Measurements from ENCODE around the gene TRIO. TPM values are rescaled to one million over a fixed set of nuclear protein-coding genes. Genes with fewer than 3 reads are reported as not detected.

TRIO gene
- total RNA-seq, 4 donors from 2014 or later: 290 to 370 (median 346) TPM

GRCh38 chr5:14188778-14189177 is 45.6 kb downstream of the TRIO start:
- Histone ChIP-seq H3K27me3 (no peaks in the 10 kb centered on the region), H3K4me3 (no peak overlapping the region), H3K4me1 (peaks cover 0 to 82% (median 22%) of the 10 kb centered on the region in 4 donors), H3K9me3 (no peaks in the 10 kb centered on the region), H3K27ac (no peak overlapping the region), H3K36me3 (no peaks in the 10 kb centered on the region)
- TF ChIP-seq CTCF (IDR thresholded peaks at IDR 0.05) (no peak), EP300 (IDR thresholded peaks at IDR 0.05) (no peak), POLR2A (IDR thresholded peaks at IDR 0.05) (no peak)
- WGBS, 2 donors: 96 to 98% methylated on average over 4 of the region's 4 CpGs
- no peak for DNase-seq (ENCODE audit: low spot score in 2 of 2)

GRCh38 chr5:14189680-14190079 is 46.5 kb downstream of the TRIO start:
- Histone ChIP-seq H3K27me3 (no peaks in the 10 kb centered on the region), H3K4me3 (no peak overlapping the region), H3K9me3 (no peaks in the 10 kb centered on the region), H3K36me3 (no peaks in the 10 kb centered on the region), H3K4me1 (peaks cover 0 to 73% (median 23%) of the 10 kb centered on the region in 4 donors), H3K27ac (peak overlapping the region in 2 of 4 donors; percentile 41 to 77)
- TF ChIP-seq EP300 (IDR thresholded peaks at IDR 0.05): no peak
- TF ChIP-seq CTCF (IDR thresholded peaks at IDR 0.05): no peak
- no peak for TF ChIP-seq POLR2A (IDR thresholded peaks at IDR 0.05)
- DNase-seq (ENCODE audit: low spot score in 2 of 2): no peak
- 66 to 81% methylated on average over 4 of the region's 4 CpGs for WGBS, 2 donors

GRCh38 chr5:14190194-14191164 is 47.3 kb downstream of the TRIO start:
- Histone ChIP-seq H3K27ac (peak overlapping the region in 2 of 4 donors; percentile 41 to 77), H3K9me3 (no peaks in the 10 kb centered on the region), H3K36me3 (no peaks in the 10 kb centered on the region), H3K4me3 (no peak overlapping the region), H3K4me1 (peaks cover 0 to 68% (median 22%) of the 10 kb centered on the region in 4 donors), H3K27me3 (no peaks in the 10 kb centered on the region)
- TF ChIP-seq EP300 (IDR thresholded peaks at IDR 0.05): no peak
- TF ChIP-seq CTCF (IDR thresholded peaks at IDR 0.05): no peak
- TF ChIP-seq POLR2A (IDR thresholded peaks at IDR 0.05): no peak
- 57 to 64% methylated on average over 13 of the region's 13 CpGs for WGBS, 2 donors
- DNase-seq (ENCODE audit: low spot score in 2 of 2): no peak

- no peaks in the 10 kb centered on the region for H3K9me3 ChIP-seq
- 54 to 55% methylated on average over 3 of the region's 3 CpGs for WGBS, 2 donors
- no peaks in the 10 kb centered on the region for H3K27me3 ChIP-seq
- H3K4me1 ChIP-seq: peaks cover 0 to 59% (median 17%) of the 10 kb centered on the region in 4 donors
- no peak for DNase-seq (ENCODE audit: low spot score in 2 of 2)
- no peak for TF ChIP-seq EP300 (IDR thresholded peaks at IDR 0.05)
- no peak for TF ChIP-seq POLR2A (IDR thresholded peaks at IDR 0.05)
- no peak for TF ChIP-seq CTCF (IDR thresholded peaks at IDR 0.05)
- H3K4me3 ChIP-seq: no peak overlapping the region
- H3K36me3 ChIP-seq: no peaks in the 10 kb centered on the region
- peak overlapping the region in 2 of 4 donors; percentile 41 to 77 for H3K27ac ChIP-seq
Measured at GRCh38 chr5:14191325-14191724, 48.2 kb downstream of the TRIO start.

GRCh38 chr5:14193496-14193895 is 50.4 kb downstream of the TRIO start:
- H3K9me3 ChIP-seq: no peaks in the 10 kb centered on the region
- H3K4me3 ChIP-seq: no peak overlapping the region
- DNase-seq (ENCODE audit: low spot score in 2 of 2): no peak
- 75 to 76% methylated on average over 4 of the region's 4 CpGs for WGBS, 2 donors
- H3K27me3 ChIP-seq: no peaks in the 10 kb centered on the region
- H3K36me3 ChIP-seq: no peaks in the 10 kb centered on the region
- no peak overlapping the region for H3K27ac ChIP-seq
- H3K4me1 ChIP-seq: peaks cover 0 to 55% (median 8%) of the 10 kb centered on the region in 4 donors
- no peak for TF ChIP-seq EP300 (IDR thresholded peaks at IDR 0.05)
